ENCODE data around the gene PTEN. TPM values are rescaled to one million over a fixed set of nuclear protein-coding genes. Genes with fewer than 3 reads are reported as not detected.

PTEN gene
- total RNA-seq, result 32.6 and 37.2 TPM in 2 replicates

DNA sequence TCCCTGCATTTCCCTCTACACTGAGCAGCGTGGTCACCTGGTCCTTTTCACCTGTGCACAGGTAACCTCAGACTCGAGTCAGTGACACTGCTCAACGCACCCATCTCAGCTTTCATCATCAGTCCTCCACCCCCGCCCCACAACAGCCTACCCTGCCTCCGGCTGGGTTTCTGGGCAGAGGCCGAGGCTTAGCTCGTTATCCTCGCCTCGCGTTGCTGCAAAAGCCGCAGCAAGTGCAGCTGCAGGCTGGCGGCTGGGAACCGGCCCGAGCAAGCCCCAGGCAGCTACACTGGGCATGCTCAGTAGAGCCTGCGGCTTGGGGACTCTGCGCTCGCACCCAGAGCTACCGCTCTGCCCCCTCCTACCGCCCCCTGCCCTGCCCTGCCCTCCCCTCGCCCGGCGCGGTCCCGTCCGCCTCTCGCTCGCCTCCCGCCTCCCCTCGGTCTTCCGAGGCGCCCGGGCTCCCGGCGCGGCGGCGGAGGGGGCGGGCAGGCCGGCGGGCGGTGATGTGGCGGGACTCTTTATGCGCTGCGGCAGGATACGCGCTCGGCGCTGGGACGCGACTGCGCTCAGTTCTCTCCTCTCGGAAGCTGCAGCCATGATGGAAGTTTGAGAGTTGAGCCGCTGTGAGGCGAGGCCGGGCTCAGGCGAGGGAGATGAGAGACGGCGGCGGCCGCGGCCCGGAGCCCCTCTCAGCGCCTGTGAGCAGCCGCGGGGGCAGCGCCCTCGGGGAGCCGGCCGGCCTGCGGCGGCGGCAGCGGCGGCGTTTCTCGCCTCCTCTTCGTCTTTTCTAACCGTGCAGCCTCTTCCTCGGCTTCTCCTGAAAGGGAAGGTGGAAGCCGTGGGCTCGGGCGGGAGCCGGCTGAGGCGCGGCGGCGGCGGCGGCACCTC lies at the start of gene PTEN, which contains the start of gene KLLN:
Gene PTEN, plus strand, starts transcription at position 573 of the 891 bp plus-strand sequence. CDS start 845 bp downstream, outside the sequence.
Gene KLLN, minus strand, starts transcription at position 481 of the 891 bp plus-strand sequence. CDS start 1,046 bp downstream, outside the sequence.

DNA sequence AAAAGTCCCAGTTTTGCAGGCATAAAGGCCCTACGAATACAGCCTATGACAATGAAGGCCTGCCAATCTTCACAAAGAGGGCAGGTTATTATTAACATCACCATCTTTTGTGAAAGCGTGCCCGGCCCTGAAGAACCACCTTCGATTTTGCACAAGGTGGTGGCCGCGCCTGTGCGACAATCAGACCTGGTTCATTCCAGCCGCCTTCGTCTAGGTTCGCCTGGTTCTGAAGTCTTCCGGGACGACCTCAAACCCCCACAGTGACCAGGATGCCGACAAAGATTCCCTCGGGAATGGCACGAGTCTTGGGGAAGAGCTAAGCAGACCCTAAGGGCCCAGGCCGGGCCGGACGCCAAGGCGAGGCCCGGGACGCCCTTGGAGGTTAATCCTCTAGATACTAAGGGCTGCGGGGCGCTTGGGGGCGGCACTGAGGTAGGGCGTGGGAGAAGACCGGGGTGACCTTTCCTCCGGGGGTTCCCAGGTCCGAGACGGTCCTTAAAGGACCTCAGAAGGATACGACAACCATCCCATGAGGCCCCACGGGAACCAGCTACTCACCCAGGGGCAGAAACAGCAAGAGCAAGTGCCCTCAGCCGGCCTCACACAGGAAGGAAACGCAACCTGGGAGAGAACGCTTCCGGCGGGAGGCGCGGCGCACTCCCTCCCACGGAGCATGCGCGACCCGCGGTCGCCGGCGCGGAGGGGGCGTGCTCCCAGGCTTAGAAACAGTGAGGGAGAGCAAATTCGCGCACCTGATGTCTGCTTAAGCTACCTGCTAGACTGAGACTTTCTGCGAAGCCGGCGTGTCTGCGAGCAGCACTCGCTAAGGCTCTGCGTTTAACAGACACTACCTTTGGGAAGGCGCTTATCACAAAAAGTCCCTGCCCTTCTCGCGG lies 45.6 kb upstream of the PTEN start, which contains the start of gene ATAD1:
Gene ATAD1, minus strand, starts transcription at position 618 of the 896 bp plus-strand sequence. CDS start 3,627 bp downstream, outside the sequence.

Other genes starting within 250 kb of the PTEN start
- 4.2 and 6.6 TPM in 2 replicates for gene PAPSS2, start 203.7 kb upstream of the PTEN start, total RNA-seq
- gene ATAD1, start 45.4 kb upstream of the PTEN start, total RNA-seq, result 34.8 and 38.6 TPM in 2 replicates
- 0.28 and 0.63 TPM in 2 replicates for gene KLLN, start 92 bp upstream of the PTEN start, total RNA-seq

Measured in airway epithelial cell (primary cell).